ENCODE measurements around the gene PARVB.

PARVB gene

GRCh38 chr22:44200855-44201550, 176.9 kb downstream of the PARVB start:
- no peaks in the 10 kb centered on the region for H3K9me3 ChIP-seq (ENCODE audit: low read length)
- H3K4me2 ChIP-seq (ENCODE audit: low read length), result no peak overlapping the region
- H3K4me1 ChIP-seq (ENCODE audit: insufficient read depth, low read length, severe bottlenecking), result no peaks in the 10 kb centered on the region
- H3K9me2 ChIP-seq (ENCODE audit: low read depth, low read length), result no peaks in the 10 kb centered on the region
- no peaks in the 10 kb centered on the region for H3F3A ChIP-seq (ENCODE audit: insufficient read depth, low read length)
- H3K27ac ChIP-seq (ENCODE audit: low read depth, low read length, poor library complexity, severe bottlenecking), result no peak overlapping the region
- H3K79me2 ChIP-seq (ENCODE audit: insufficient read depth, low read length), result no peaks in the 10 kb centered on the region
- H2AFZ ChIP-seq (ENCODE audit: low read length), result no peak overlapping the region
- no peak for TF ChIP-seq EZH2 (IDR thresholded peaks at IDR 0.05; ENCODE audit: borderline replicate concordance, low read length)
- TF ChIP-seq, protein P1, sequence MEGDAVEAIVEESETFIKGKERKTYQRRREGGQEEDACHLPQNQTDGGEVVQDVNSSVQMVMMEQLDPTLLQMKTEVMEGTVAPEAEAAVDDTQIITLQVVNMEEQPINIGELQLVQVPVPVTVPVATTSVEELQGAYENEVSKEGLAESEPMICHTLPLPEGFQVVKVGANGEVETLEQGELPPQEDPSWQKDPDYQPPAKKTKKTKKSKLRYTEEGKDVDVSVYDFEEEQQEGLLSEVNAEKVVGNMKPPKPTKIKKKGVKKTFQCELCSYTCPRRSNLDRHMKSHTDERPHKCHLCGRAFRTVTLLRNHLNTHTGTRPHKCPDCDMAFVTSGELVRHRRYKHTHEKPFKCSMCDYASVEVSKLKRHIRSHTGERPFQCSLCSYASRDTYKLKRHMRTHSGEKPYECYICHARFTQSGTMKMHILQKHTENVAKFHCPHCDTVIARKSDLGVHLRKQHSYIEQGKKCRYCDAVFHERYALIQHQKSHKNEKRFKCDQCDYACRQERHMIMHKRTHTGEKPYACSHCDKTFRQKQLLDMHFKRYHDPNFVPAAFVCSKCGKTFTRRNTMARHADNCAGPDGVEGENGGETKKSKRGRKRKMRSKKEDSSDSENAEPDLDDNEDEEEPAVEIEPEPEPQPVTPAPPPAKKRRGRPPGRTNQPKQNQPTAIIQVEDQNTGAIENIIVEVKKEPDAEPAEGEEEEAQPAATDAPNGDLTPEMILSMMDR (IDR thresholded peaks at IDR 0.05; ENCODE audit: low read length), result no peak
- H3K9ac ChIP-seq (ENCODE audit: low read length), result no peak overlapping the region
- H4K20me1 ChIP-seq (ENCODE audit: insufficient read depth, low read length), result no peaks in the 10 kb centered on the region
- H3K4me3 ChIP-seq (ENCODE audit: low read depth, low read length, poor library complexity, severe bottlenecking), result no peak overlapping the region
- H3K27me3 ChIP-seq (ENCODE audit: insufficient read depth, low read length), result peaks cover 10% of the 10 kb centered on the region; the same call in 1 of the 2 replicates
- no peaks in the 10 kb centered on the region for H3K36me3 ChIP-seq (ENCODE audit: insufficient read depth, low read length)

DNA sequence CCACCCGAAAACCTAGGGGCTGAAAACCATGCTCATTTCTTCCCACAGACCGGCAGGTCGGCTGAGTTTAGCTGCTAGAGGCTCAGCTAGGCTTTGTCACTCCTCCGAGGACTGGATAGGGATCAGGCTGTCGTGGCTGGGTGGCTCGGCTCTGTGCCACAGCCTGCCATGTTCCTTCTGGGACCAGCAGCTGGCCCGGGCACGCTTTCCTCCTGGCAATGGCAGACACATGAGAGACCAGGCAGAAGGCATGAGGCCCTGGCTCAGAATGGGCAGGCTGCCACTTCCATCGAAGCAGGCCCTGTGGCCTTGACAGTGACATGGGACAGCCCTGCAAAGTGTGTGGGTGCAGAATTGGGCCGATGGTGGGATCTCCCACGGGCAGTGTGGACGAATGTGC, 177.6 kb downstream of the PARVB start:
- H2AFZ ChIP-seq (ENCODE audit: low read length), result no peak overlapping the region
- H3K4me3 ChIP-seq (ENCODE audit: low read depth, low read length, poor library complexity, severe bottlenecking), result no peak overlapping the region
- no peak overlapping the region for H3K9ac ChIP-seq (ENCODE audit: low read length)
- H3K4me2 ChIP-seq (ENCODE audit: low read length), result no peak overlapping the region
- no peaks in the 10 kb centered on the region for H3K9me2 ChIP-seq (ENCODE audit: low read depth, low read length)
- H3K79me2 ChIP-seq (ENCODE audit: insufficient read depth, low read length), result no peaks in the 10 kb centered on the region
- no peak for TF ChIP-seq EZH2 (IDR thresholded peaks at IDR 0.05; ENCODE audit: borderline replicate concordance, low read length)
- TF ChIP-seq, protein P1 (IDR thresholded peaks at IDR 0.05; ENCODE audit: low read length), result no peak
- H3K4me1 ChIP-seq (ENCODE audit: insufficient read depth, low read length, severe bottlenecking), result no peaks in the 10 kb centered on the region
- no peak overlapping the region for H3K27ac ChIP-seq (ENCODE audit: low read depth, low read length, poor library complexity, severe bottlenecking)
- no peaks in the 10 kb centered on the region for H3F3A ChIP-seq (ENCODE audit: insufficient read depth, low read length)
- H3K9me3 ChIP-seq (ENCODE audit: low read length), result no peaks in the 10 kb centered on the region
- H4K20me1 ChIP-seq (ENCODE audit: insufficient read depth, low read length), result no peaks in the 10 kb centered on the region
- H3K36me3 ChIP-seq (ENCODE audit: insufficient read depth, low read length), result no peaks in the 10 kb centered on the region
- H3K27me3 ChIP-seq (ENCODE audit: insufficient read depth, low read length), result peaks cover 10% of the 10 kb centered on the region; the same call in 1 of the 2 replicates

GRCh38 chr22:44202261-44202789, 178.2 kb downstream of the PARVB start:
- H3K4me1 ChIP-seq (ENCODE audit: insufficient read depth, low read length, severe bottlenecking), result no peaks in the 10 kb centered on the region
- H3K4me2 ChIP-seq (ENCODE audit: low read length), result no peak overlapping the region
- TF ChIP-seq, protein P1 (IDR thresholded peaks at IDR 0.05; ENCODE audit: low read length), result no peak
- H3K36me3 ChIP-seq (ENCODE audit: insufficient read depth, low read length), result no peaks in the 10 kb centered on the region
- no peaks in the 10 kb centered on the region for H3K9me2 ChIP-seq (ENCODE audit: low read depth, low read length)
- no peaks in the 10 kb centered on the region for H3F3A ChIP-seq (ENCODE audit: insufficient read depth, low read length)
- H3K9ac ChIP-seq (ENCODE audit: low read length), result no peak overlapping the region
- no peaks in the 10 kb centered on the region for H3K79me2 ChIP-seq (ENCODE audit: insufficient read depth, low read length)
- H3K27me3 ChIP-seq (ENCODE audit: insufficient read depth, low read length), result peaks cover 10% of the 10 kb centered on the region; the same call in 1 of the 2 replicates
- no peaks in the 10 kb centered on the region for H4K20me1 ChIP-seq (ENCODE audit: insufficient read depth, low read length)
- no peak overlapping the region for H2AFZ ChIP-seq (ENCODE audit: low read length)
- no peaks in the 10 kb centered on the region for H3K9me3 ChIP-seq (ENCODE audit: low read length)
- H3K4me3 ChIP-seq (ENCODE audit: low read depth, low read length, poor library complexity, severe bottlenecking), result no peak overlapping the region
- no peak overlapping the region for H3K27ac ChIP-seq (ENCODE audit: low read depth, low read length, poor library complexity, severe bottlenecking)

Measured in OCI-LY1 (cell line).